ENCODE results near the gene ATAD2B. TPM values are rescaled to one million over a fixed set of nuclear protein-coding genes. Genes with fewer than 3 reads are reported as not detected.

Gene ATAD2B
- total RNA-seq, 2 experiments from 2014 or later = 12.9 to 15.4 TPM

GRCh38 chr2:23850564-23851256, 76.2 kb downstream of the ATAD2B start:
- H3K27me3 Mint-ChIP-seq (ENCODE audit: low read depth) = no peaks in the 10 kb centered on the region
- no peak overlapping the region for H3K27ac Mint-ChIP-seq
- no peaks in the 10 kb centered on the region for H3K9me3 Mint-ChIP-seq
- H3K4me1 Mint-ChIP-seq (ENCODE audit: low read depth) = peaks cover 3% of the 10 kb centered on the region
- H3K36me3 Mint-ChIP-seq (ENCODE audit: low read depth) = peaks cover 8% of the 10 kb centered on the region
- no peak for DNase-seq
- no peak overlapping the region for H3K4me3 Mint-ChIP-seq
- intact Hi-C loops (cut with micrococcal nuclease) = no loop called here
- CTCF ChIA-PET = interaction anchor here (0.6 to 1.7 kb wide), 2 partner anchors 15 to 26 kb away, joined by 3 to 7 read pairs; no protein-coding TSS in a partner anchor

GRCh38 chr2:23844905-23845304, 82.0 kb downstream of the ATAD2B start:
- Mint-ChIP-seq H3K27me3 (ENCODE audit: low read depth) (no peaks in the 10 kb centered on the region), H3K4me3 (no peak overlapping the region), H3K36me3 (ENCODE audit: low read depth) (peaks cover 22% of the 10 kb centered on the region), H3K27ac (no peak overlapping the region), H3K9me3 (peaks cover 3% of the 10 kb centered on the region), H3K4me1 (ENCODE audit: low read depth) (no peaks in the 10 kb centered on the region)
- CTCF ChIA-PET = no interaction called here
- intact Hi-C loops (cut with micrococcal nuclease) = no loop called here
- DNase-seq = no peak

GRCh38 chr2:23843051-23843976, 83.6 kb downstream of the ATAD2B start:
- H3K4me1 Mint-ChIP-seq (ENCODE audit: low read depth) = no peaks in the 10 kb centered on the region
- CTCF ChIA-PET = interaction anchor here (0.6 to 0.7 kb wide), 2 partner anchors 17 to 304 kb away, joined by 3 to 4 read pairs; no protein-coding TSS in a partner anchor

GRCh38 chr2:23839919-23840578, 86.9 kb downstream of the ATAD2B start:
- intact Hi-C loops (cut with micrococcal nuclease) = no loop called here
- Mint-ChIP-seq H3K9me3 (peaks cover 3% of the 10 kb centered on the region), H3K36me3 (ENCODE audit: low read depth) (peaks cover 21% of the 10 kb centered on the region), H3K4me3 (no peak overlapping the region), H3K27me3 (ENCODE audit: low read depth) (no peaks in the 10 kb centered on the region), H3K27ac (no peak overlapping the region), H3K4me1 (ENCODE audit: low read depth) (no peaks in the 10 kb centered on the region)
- CTCF ChIA-PET = no interaction called here
- DNase-seq = no peak

More at GRCh38 chr2:23843051-23843976, 83.6 kb downstream of the ATAD2B start:
- DNase-seq = no peak
- Mint-ChIP-seq H3K27ac (no peak overlapping the region), H3K27me3 (ENCODE audit: low read depth) (no peaks in the 10 kb centered on the region), H3K36me3 (ENCODE audit: low read depth) (peaks cover 22% of the 10 kb centered on the region), H3K9me3 (peaks cover 3% of the 10 kb centered on the region), H3K4me3 (no peak overlapping the region)
- intact Hi-C loops (cut with micrococcal nuclease) = no loop called here

- no peak overlapping the region for H3K4me3 Mint-ChIP-seq
- H3K4me1 Mint-ChIP-seq (ENCODE audit: low read depth) = no peaks in the 10 kb centered on the region
- H3K27ac Mint-ChIP-seq = no peak overlapping the region
- intact Hi-C loops (cut with micrococcal nuclease) = no loop called here
- no peaks in the 10 kb centered on the region for H3K27me3 Mint-ChIP-seq (ENCODE audit: low read depth)
- peaks cover 14% of the 10 kb centered on the region for H3K36me3 Mint-ChIP-seq (ENCODE audit: low read depth)
- DNase-seq = no peak
- CTCF ChIA-PET = no interaction called here
- H3K9me3 Mint-ChIP-seq = no peaks in the 10 kb centered on the region
These were observed 87.9 kb downstream of the ATAD2B start for GRCh38 chr2:23838996-23839395.

- Mint-ChIP-seq H3K27ac (no peak overlapping the region), H3K36me3 (ENCODE audit: low read depth) (peaks cover 14% of the 10 kb centered on the region), H3K9me3 (no peaks in the 10 kb centered on the region), H3K4me1 (ENCODE audit: low read depth) (no peaks in the 10 kb centered on the region), H3K4me3 (no peak overlapping the region), H3K27me3 (ENCODE audit: low read depth) (no peaks in the 10 kb centered on the region)
- CTCF ChIA-PET = no interaction called here
- intact Hi-C loops (cut with micrococcal nuclease) = no loop called here
- no peak for DNase-seq
These were observed 88.3 kb downstream of the ATAD2B start for GRCh38 chr2:23838581-23838980.

GRCh38 chr2:23837871-23838270, 89.1 kb downstream of the ATAD2B start:
- DNase-seq = no peak
- Mint-ChIP-seq H3K4me1 (ENCODE audit: low read depth) (no peaks in the 10 kb centered on the region), H3K4me3 (no peak overlapping the region), H3K36me3 (ENCODE audit: low read depth) (peaks cover 9% of the 10 kb centered on the region), H3K27ac (no peak overlapping the region), H3K9me3 (no peaks in the 10 kb centered on the region), H3K27me3 (ENCODE audit: low read depth) (no peaks in the 10 kb centered on the region)
- intact Hi-C loops (cut with micrococcal nuclease) = no loop called here
- CTCF ChIA-PET = no interaction called here

GRCh38 chr2:23836971-23837565, 89.9 kb downstream of the ATAD2B start:
- DNase-seq = no peak
- CTCF ChIA-PET = interaction anchor here (0.6 to 0.8 kb wide), 2 partner anchors 25 to 90 kb away, joined by 3 read pairs; partner anchors contain the start of gene ATAD2B
- Mint-ChIP-seq H3K27me3 (ENCODE audit: low read depth) (no peaks in the 10 kb centered on the region), H3K4me3 (no peak overlapping the region), H3K36me3 (ENCODE audit: low read depth) (peaks cover 9% of the 10 kb centered on the region), H3K9me3 (no peaks in the 10 kb centered on the region), H3K4me1 (ENCODE audit: low read depth) (no peaks in the 10 kb centered on the region), H3K27ac (no peak overlapping the region)
- intact Hi-C loops (cut with micrococcal nuclease) = no loop called here

- intact Hi-C loops (cut with micrococcal nuclease) = no loop called here
- no peaks in the 10 kb centered on the region for H3K4me1 Mint-ChIP-seq (ENCODE audit: low read depth)
- H3K36me3 Mint-ChIP-seq (ENCODE audit: low read depth) = peaks cover 7% of the 10 kb centered on the region
- no peak overlapping the region for H3K27ac Mint-ChIP-seq
- no peaks in the 10 kb centered on the region for H3K27me3 Mint-ChIP-seq (ENCODE audit: low read depth)
- H3K4me3 Mint-ChIP-seq = no peak overlapping the region
- H3K9me3 Mint-ChIP-seq = no peaks in the 10 kb centered on the region
- DNase-seq = no peak
- CTCF ChIA-PET = interaction anchor here (0.6 to 1.9 kb wide), 3 partner anchors 26 to 248 kb away, joined by 3 to 10 read pairs (median 3); partner anchors contain the start of genes ATAD2B and TP53I3
These were observed 90.4 kb downstream of the ATAD2B start for GRCh38 chr2:23836505-23836904.

GRCh38 chr2:23835988-23836387, 90.9 kb downstream of the ATAD2B start:
- CTCF ChIA-PET = interaction anchor here (0.8 to 1.9 kb wide), 2 partner anchors 91 to 248 kb away, joined by 3 to 10 read pairs; partner anchors contain the start of genes ATAD2B and TP53I3
- no peak for DNase-seq
- H3K27me3 Mint-ChIP-seq (ENCODE audit: low read depth) = no peaks in the 10 kb centered on the region
- no peaks in the 10 kb centered on the region for H3K4me1 Mint-ChIP-seq (ENCODE audit: low read depth)
- H3K36me3 Mint-ChIP-seq (ENCODE audit: low read depth) = peaks cover 6% of the 10 kb centered on the region
- H3K27ac Mint-ChIP-seq = no peak overlapping the region
- no peaks in the 10 kb centered on the region for H3K9me3 Mint-ChIP-seq
- H3K4me3 Mint-ChIP-seq = no peak overlapping the region
- intact Hi-C loops (cut with micrococcal nuclease) = no loop called here

- no peaks in the 10 kb centered on the region for H3K4me1 Mint-ChIP-seq (ENCODE audit: low read depth)
- no peaks in the 10 kb centered on the region for H3K9me3 Mint-ChIP-seq
- H3K36me3 Mint-ChIP-seq (ENCODE audit: low read depth) = peaks cover 5% of the 10 kb centered on the region
- no peak overlapping the region for H3K27ac Mint-ChIP-seq
- intact Hi-C loops (cut with micrococcal nuclease) = no loop called here
- H3K4me3 Mint-ChIP-seq = no peak overlapping the region
- CTCF ChIA-PET = interaction anchor here (1.9 kb wide), 1 partner anchor 249 kb away, joined by 10 read pairs; the partner anchor contains the start of gene TP53I3
- no peaks in the 10 kb centered on the region for H3K27me3 Mint-ChIP-seq (ENCODE audit: low read depth)
- no peak for DNase-seq
These were observed 91.5 kb downstream of the ATAD2B start for GRCh38 chr2:23835423-23835822.

- no peak for DNase-seq
- intact Hi-C loops (cut with micrococcal nuclease) = no loop called here
- CTCF ChIA-PET = no interaction called here
- Mint-ChIP-seq H3K4me3 (no peak overlapping the region), H3K9me3 (no peaks in the 10 kb centered on the region), H3K36me3 (ENCODE audit: low read depth) (no peaks in the 10 kb centered on the region), H3K27ac (no peak overlapping the region), H3K27me3 (ENCODE audit: low read depth) (no peaks in the 10 kb centered on the region), H3K4me1 (ENCODE audit: low read depth) (peaks cover 5% of the 10 kb centered on the region)
These were observed 97.9 kb downstream of the ATAD2B start for GRCh38 chr2:23828986-23829385.
